ENCODE results near the gene SLC29A1. TPM values are rescaled to one million over a fixed set of nuclear protein-coding genes. Genes with fewer than 3 reads are reported as not detected.

Gene SLC29A1
- total and polyA plus RNA-seq, 9 of the 15 experiments (the other 6 are each of a cell fraction or from before 2014, with no cell fraction given), result 18.9 to 170 (median 57.7) TPM

DNA sequence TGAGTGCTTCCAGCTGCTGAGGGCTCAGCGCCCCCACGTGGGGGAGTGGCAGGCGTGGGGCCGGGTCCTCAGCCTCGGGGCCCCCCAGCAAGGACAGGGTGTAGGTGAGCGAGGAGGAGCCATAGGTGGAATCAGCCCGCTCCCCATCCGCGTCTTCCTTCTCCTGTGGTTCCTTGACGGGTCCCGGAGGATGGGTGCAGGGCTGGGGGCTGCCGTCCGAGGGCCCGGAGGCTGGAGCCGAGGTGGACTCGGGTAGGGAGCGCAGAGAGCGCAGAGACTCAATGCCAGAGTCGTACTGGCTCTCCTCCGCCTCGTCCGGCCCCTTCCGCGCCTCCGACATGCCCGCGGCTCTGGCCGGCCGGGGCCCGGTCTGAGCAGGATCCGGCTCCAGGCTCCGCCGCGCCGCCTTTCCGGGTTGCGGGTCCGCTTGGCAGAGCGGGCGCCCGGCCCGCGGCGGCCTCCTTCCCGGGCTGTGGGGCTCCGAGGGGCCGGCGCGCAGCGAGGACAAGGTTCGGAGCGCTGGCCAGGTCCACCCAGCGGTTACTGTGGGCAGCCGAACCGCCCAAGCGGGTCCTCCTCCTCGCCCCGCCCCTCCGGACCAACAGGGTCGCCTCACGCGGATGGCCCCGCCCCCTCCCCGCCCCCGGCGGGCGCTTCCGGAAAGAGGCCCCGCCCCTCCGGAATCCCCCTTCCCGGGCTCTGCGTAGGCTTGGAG, 41.8 kb downstream of the SLC29A1 start, which contains the start of gene NFKBIE (continued):
- TF ChIP-seq PCBP2 (IDR thresholded peaks at IDR 0.05; ENCODE audit: low read depth, low read length, poor library complexity, severe bottlenecking) (no peak), SRSF9 (IDR thresholded peaks at IDR 0.05; ENCODE audit: borderline replicate concordance, low read depth, low read length) (no peak), SIN3A (IDR thresholded peaks at IDR 0.05; ENCODE audit: borderline replicate concordance in 2 of 2, control insufficient read depth in 1 of 2, low read depth in 2 of 2, low read length in 2 of 2) (peak; percentile 76 to 81; a peak in 3 of 4 replicates), KDM2B (CRISPR knock-in tag; IDR thresholded peaks at IDR 0.05) (no peak), CBX1 (IDR thresholded peaks at IDR 0.05; ENCODE audit: low read depth) (0 out of 2 replicates have a peak, but pooled peaks have one; percentile 35), TBL1XR1 (IDR thresholded peaks at IDR 0.05; ENCODE audit: low read length in 2 of 2) (0 out of 4 replicates have a peak, but pooled peaks of 1 of the 2 experiments have one; percentile 12), SIN3B (IDR thresholded peaks at IDR 0.05; ENCODE audit: low read depth) (peak; percentile 53), NCOA2 (IDR thresholded peaks at IDR 0.05; ENCODE audit: partially characterized antibody in 2 of 2) (no peak), HNRNPLL (IDR thresholded peaks at IDR 0.05; ENCODE audit: low read depth, low read length, poor library complexity, severe bottlenecking) (peak; percentile 68), MIER1 (IDR thresholded peaks at IDR 0.05; ENCODE audit: low read depth) (no peak), PHTF2 (CRISPR knock-in tag; IDR thresholded peaks at IDR 0.05) (no peak; the same call in 1 of the 2 replicates), IFI16 (CRISPR knock-in tag; IDR thresholded peaks at IDR 0.05) (no peak), GABPA (tag; conservative IDR thresholded peaks at IDR 0.05; ENCODE audit: low read depth) (peak; percentile 90), EP300 (IDR thresholded peaks at IDR 0.05; ENCODE audit: low read length) (no peak)
- TF ChIP-seq, protein P1, sequence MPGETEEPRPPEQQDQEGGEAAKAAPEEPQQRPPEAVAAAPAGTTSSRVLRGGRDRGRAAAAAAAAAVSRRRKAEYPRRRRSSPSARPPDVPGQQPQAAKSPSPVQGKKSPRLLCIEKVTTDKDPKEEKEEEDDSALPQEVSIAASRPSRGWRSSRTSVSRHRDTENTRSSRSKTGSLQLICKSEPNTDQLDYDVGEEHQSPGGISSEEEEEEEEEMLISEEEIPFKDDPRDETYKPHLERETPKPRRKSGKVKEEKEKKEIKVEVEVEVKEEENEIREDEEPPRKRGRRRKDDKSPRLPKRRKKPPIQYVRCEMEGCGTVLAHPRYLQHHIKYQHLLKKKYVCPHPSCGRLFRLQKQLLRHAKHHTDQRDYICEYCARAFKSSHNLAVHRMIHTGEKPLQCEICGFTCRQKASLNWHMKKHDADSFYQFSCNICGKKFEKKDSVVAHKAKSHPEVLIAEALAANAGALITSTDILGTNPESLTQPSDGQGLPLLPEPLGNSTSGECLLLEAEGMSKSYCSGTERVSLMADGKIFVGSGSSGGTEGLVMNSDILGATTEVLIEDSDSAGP (CRISPR knock-in tag; IDR thresholded peaks at IDR 0.05), result no peak
- TF ChIP-seq, protein P2, sequence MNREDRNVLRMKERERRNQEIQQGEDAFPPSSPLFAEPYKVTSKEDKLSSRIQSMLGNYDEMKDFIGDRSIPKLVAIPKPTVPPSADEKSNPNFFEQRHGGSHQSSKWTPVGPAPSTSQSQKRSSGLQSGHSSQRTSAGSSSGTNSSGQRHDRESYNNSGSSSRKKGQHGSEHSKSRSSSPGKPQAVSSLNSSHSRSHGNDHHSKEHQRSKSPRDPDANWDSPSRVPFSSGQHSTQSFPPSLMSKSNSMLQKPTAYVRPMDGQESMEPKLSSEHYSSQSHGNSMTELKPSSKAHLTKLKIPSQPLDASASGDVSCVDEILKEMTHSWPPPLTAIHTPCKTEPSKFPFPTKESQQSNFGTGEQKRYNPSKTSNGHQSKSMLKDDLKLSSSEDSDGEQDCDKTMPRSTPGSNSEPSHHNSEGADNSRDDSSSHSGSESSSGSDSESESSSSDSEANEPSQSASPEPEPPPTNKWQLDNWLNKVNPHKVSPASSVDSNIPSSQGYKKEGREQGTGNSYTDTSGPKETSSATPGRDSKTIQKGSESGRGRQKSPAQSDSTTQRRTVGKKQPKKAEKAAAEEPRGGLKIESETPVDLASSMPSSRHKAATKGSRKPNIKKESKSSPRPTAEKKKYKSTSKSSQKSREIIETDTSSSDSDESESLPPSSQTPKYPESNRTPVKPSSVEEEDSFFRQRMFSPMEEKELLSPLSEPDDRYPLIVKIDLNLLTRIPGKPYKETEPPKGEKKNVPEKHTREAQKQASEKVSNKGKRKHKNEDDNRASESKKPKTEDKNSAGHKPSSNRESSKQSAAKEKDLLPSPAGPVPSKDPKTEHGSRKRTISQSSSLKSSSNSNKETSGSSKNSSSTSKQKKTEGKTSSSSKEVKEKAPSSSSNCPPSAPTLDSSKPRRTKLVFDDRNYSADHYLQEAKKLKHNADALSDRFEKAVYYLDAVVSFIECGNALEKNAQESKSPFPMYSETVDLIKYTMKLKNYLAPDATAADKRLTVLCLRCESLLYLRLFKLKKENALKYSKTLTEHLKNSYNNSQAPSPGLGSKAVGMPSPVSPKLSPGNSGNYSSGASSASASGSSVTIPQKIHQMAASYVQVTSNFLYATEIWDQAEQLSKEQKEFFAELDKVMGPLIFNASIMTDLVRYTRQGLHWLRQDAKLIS (CRISPR knock-in tag; IDR thresholded peaks at IDR 0.05), result peak; percentile 87
- TF ChIP-seq, protein P3, sequence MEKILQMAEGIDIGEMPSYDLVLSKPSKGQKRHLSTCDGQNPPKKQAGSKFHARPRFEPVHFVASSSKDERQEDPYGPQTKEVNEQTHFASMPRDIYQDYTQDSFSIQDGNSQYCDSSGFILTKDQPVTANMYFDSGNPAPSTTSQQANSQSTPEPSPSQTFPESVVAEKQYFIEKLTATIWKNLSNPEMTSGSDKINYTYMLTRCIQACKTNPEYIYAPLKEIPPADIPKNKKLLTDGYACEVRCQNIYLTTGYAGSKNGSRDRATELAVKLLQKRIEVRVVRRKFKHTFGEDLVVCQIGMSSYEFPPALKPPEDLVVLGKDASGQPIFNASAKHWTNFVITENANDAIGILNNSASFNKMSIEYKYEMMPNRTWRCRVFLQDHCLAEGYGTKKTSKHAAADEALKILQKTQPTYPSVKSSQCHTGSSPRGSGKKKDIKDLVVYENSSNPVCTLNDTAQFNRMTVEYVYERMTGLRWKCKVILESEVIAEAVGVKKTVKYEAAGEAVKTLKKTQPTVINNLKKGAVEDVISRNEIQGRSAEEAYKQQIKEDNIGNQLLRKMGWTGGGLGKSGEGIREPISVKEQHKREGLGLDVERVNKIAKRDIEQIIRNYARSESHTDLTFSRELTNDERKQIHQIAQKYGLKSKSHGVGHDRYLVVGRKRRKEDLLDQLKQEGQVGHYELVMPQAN (IDR thresholded peaks at IDR 0.05; ENCODE audit: borderline replicate concordance), result peak; percentile 87
